Measurements from ENCODE around the gene PIGX. TPM values are rescaled to one million over a fixed set of nuclear protein-coding genes. Genes with fewer than 3 reads are reported as not detected.

PIGX gene
- total RNA-seq = 10 to 100 TPM; 16.2 to 23.6 (median 19.7) TPM
- 10 to 100 TPM in 2 of 3 donors, 1 to 10 TPM in 1; 7.5 to 43.4 (median 19.0) TPM for polyA plus RNA-seq
- long read RNA-seq, donor 1, transcript PIGX-201 (7 exons, 953 nt) = major isoform, 11 of 26 reads
- long read RNA-seq, donor 1, partial matches to known transcripts = 1 of 26 reads
- long read RNA-seq, donor 1, other reads (novel, unspliced or antisense) = 10 of 26 reads
- long read RNA-seq, donor 2, transcript PIGX-201 (7 exons, 953 nt) = major isoform, 23 of 52 reads
- long read RNA-seq, donor 2, transcript PIGX-204 (4 exons, 677 nt) = minor isoform, 7 of 52 reads
- long read RNA-seq, donor 2, partial matches to known transcripts = 1 of 52 reads
- long read RNA-seq, donor 2, other reads (novel, unspliced or antisense) = 13 of 52 reads

GRCh38 chr3:196711838-196712513 is at the start of gene PIGX, which contains the start of gene CEP19:
Gene PIGX, plus strand, starts transcription at chr3:196712377.
Gene CEP19, minus strand, starts transcription at chr3:196712250. Its CDS starts 3,593 bp downstream, at chr3:196708657.
- DNase-seq (peak; percentile 85 to 92), ATAC-seq (peak; percentile 98 to 99 (median 98))
- TF ChIP-seq CTCF (IDR thresholded peaks at IDR 0.05) = peak; percentile 8
- Histone ChIP-seq H3K9me3 (no peaks in the 10 kb centered on the region), H3K27me3 (ENCODE audit: insufficient read depth in 3 of 3, low read length in 2 of 3) (no peaks in the 10 kb centered on the region), H3K36me3 (ENCODE audit: insufficient read depth in 1 of 2, low read depth in 1 of 2) (peaks cover 0 to 3% of the 10 kb centered on the region in 2 donors), H3K27ac (peak within 1 kb of the TSS; percentile 93), H3K4me3 (peak within 1 kb of the TSS; percentile 94), H3K4me1 (peaks cover 16% of the 10 kb centered on the region)
- intact Hi-C loops (cut with DNase I) = no loop called here
- 0 to 1% (median 0%) methylated on average over 25 to 68 of the region's 68 CpGs for WGBS, 3 donors

DNA sequence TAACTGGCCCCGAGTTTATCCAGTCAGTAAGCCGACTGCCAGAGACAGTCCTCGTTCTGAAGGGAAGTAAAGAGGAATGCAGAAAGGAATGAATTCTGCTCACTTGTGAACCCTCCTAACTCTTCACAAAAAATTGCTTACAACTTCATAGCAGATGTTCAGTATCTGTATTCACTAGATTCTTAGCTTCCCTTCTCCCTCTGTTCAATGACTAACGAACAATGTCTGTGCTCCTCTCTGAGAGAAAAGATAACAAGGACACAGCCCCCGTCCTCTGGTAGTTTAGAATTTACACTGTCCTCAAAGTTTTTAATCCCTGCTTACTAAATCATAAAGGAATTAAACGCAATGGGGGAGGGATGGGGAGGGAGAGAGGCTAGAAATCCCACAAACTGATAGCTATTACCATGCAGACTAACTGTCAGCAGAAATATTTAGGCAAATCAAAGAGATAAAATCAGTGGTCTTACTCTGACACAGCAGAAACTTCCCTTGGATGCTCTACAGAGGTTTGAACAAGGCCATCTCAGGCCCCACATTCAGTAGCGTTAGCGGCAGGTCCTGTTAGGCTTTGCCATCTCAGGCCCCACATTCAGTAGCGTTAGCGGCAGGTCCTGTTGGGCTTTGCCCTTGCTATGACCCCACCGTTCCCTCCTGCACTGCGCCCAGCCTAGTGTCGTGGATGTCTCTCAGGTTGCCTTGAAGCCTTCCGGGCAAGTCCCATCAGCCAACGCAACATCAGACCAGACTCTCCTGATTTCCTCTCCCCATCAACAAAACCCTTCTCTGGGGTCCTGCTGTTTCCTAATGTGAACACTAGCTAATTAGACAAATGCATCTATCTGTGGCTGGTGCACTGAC is 49.2 kb upstream of the PIGX start:
- no peak for DNase-seq

GRCh38 chr3:196666001-196666867 is 45.9 kb upstream of the PIGX start:
- H3K4me3 ChIP-seq = no peak overlapping the region
- no peak for TF ChIP-seq CTCF (IDR thresholded peaks at IDR 0.05)
- H3K4me1 ChIP-seq = no peaks in the 10 kb centered on the region
- WGBS, 3 donors = 28 to 42% (median 35%) methylated on average over 23 of the region's 23 CpGs
- peak in 2 of 4 donors; percentile 48 to 60 for ATAC-seq
- no peaks in the 10 kb centered on the region for H3K9me3 ChIP-seq
- intact Hi-C loops (cut with DNase I) = no loop called here
- H3K27me3 ChIP-seq (ENCODE audit: insufficient read depth in 3 of 3, low read length in 2 of 3) = peaks cover 0 to 7% (median 2%) of the 10 kb centered on the region in 3 donors
- no peaks in the 10 kb centered on the region for H3K36me3 ChIP-seq (ENCODE audit: insufficient read depth in 1 of 2, low read depth in 1 of 2)
- H3K27ac ChIP-seq = no peak overlapping the region
- no peak for DNase-seq

More for the DNA sequence above, 49.2 kb upstream of the PIGX start:
- Histone ChIP-seq H3K9me3 (no peaks in the 10 kb centered on the region), H3K27ac (no peak overlapping the region), H3K4me1 (no peaks in the 10 kb centered on the region), H3K27me3 (ENCODE audit: insufficient read depth in 3 of 3, low read length in 2 of 3) (no peaks in the 10 kb centered on the region), H3K4me3 (no peak overlapping the region), H3K36me3 (ENCODE audit: insufficient read depth in 1 of 2, low read depth in 1 of 2) (no peaks in the 10 kb centered on the region)
- ATAC-seq = no peak
- no peak for TF ChIP-seq CTCF (IDR thresholded peaks at IDR 0.05)
- WGBS, 3 donors = 54 to 57% (median 56%) methylated on average over 14 to 15 of the region's 15 CpGs
- intact Hi-C loops (cut with DNase I) = no loop called here

All from psoas muscle (tissue), 8 donors.